ENCODE results near the gene EID2. TPM values are rescaled to one million over a fixed set of nuclear protein-coding genes. Genes with fewer than 3 reads are reported as not detected.

Gene EID2
- polyA plus RNA-seq, 1 of the 3 experiments (the other 2 are of a cell fraction), result 14.1 TPM

DNA sequence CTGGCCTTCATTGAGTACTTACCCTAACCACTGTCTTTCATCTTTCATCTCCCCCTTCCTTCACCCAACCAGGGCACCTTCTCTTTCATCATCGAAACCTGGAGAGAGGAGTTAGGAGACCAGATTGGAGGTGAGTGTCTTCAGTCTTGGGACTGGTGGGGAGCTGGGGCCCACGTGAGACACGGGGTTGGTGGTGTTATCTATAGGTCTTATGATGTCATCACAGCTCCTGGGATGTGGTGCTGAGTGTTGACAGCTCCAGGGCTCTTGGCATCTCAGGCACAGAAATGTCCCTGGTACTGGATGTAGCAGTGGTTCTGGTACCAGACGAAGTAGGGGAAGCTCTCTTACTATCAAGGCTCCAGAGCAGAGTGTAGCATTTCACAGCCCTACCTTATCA lies 39.4 kb downstream of the EID2 start:
- no peaks in the 10 kb centered on the region for H3K79me2 ChIP-seq (ENCODE audit: insufficient read depth)
- TF ChIP-seq, protein P1, sequence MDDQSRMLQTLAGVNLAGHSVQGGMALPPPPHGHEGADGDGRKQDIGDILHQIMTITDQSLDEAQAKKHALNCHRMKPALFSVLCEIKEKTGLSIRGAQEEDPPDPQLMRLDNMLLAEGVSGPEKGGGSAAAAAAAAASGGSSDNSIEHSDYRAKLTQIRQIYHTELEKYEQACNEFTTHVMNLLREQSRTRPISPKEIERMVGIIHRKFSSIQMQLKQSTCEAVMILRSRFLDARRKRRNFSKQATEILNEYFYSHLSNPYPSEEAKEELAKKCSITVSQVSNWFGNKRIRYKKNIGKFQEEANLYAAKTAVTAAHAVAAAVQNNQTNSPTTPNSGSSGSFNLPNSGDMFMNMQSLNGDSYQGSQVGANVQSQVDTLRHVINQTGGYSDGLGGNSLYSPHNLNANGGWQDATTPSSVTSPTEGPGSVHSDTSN (IDR thresholded peaks at IDR 0.05), result no peak
- TF ChIP-seq TEAD4 (IDR thresholded peaks at IDR 0.05; ENCODE audit: borderline replicate concordance, insufficient read depth) (no peak), RCOR1 (IDR thresholded peaks at IDR 0.05; ENCODE audit: low read length) (no peak), POLR2AphosphoS5 (IDR thresholded peaks at IDR 0.05; ENCODE audit: low read depth, low read length) (no peak), TAF1 (IDR thresholded peaks at IDR 0.05; ENCODE audit: borderline replicate concordance, low read depth, low read length) (no peak), SMC3 (IDR thresholded peaks at IDR 0.05; ENCODE audit: low read depth, low read length) (no peak), FOXJ3 (CRISPR knock-in tag; IDR thresholded peaks at IDR 0.05) (no peak), NFIC (IDR thresholded peaks at IDR 0.05; ENCODE audit: borderline replicate concordance) (no peak), YY1 (IDR thresholded peaks at IDR 0.05; ENCODE audit: low read depth) (no peak), NRF1 (IDR thresholded peaks at IDR 0.05; ENCODE audit: low read depth, low read length) (no peak), RAD21 (IDR thresholded peaks at IDR 0.05; ENCODE audit: low read length) (no peak), GATA2 (CRISPR knock-in tag; IDR thresholded peaks at IDR 0.05) (no peak), MXI1 (IDR thresholded peaks at IDR 0.05; ENCODE audit: low read depth, low read length) (no peak)
- TF ChIP-seq, protein P2, sequence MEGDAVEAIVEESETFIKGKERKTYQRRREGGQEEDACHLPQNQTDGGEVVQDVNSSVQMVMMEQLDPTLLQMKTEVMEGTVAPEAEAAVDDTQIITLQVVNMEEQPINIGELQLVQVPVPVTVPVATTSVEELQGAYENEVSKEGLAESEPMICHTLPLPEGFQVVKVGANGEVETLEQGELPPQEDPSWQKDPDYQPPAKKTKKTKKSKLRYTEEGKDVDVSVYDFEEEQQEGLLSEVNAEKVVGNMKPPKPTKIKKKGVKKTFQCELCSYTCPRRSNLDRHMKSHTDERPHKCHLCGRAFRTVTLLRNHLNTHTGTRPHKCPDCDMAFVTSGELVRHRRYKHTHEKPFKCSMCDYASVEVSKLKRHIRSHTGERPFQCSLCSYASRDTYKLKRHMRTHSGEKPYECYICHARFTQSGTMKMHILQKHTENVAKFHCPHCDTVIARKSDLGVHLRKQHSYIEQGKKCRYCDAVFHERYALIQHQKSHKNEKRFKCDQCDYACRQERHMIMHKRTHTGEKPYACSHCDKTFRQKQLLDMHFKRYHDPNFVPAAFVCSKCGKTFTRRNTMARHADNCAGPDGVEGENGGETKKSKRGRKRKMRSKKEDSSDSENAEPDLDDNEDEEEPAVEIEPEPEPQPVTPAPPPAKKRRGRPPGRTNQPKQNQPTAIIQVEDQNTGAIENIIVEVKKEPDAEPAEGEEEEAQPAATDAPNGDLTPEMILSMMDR (IDR thresholded peaks at IDR 0.05), result no peak
- TF ChIP-seq, protein P3, sequence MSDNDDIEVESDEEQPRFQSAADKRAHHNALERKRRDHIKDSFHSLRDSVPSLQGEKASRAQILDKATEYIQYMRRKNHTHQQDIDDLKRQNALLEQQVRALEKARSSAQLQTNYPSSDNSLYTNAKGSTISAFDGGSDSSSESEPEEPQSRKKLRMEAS (IDR thresholded peaks at IDR 0.05; ENCODE audit: low read depth), result no peak
- TF ChIP-seq, protein P4, sequence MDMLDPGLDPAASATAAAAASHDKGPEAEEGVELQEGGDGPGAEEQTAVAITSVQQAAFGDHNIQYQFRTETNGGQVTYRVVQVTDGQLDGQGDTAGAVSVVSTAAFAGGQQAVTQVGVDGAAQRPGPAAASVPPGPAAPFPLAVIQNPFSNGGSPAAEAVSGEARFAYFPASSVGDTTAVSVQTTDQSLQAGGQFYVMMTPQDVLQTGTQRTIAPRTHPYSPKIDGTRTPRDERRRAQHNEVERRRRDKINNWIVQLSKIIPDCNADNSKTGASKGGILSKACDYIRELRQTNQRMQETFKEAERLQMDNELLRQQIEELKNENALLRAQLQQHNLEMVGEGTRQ (IDR thresholded peaks at IDR 0.05; ENCODE audit: borderline replicate concordance, low read depth, low read length), result no peak
- TF ChIP-seq, protein P5, sequence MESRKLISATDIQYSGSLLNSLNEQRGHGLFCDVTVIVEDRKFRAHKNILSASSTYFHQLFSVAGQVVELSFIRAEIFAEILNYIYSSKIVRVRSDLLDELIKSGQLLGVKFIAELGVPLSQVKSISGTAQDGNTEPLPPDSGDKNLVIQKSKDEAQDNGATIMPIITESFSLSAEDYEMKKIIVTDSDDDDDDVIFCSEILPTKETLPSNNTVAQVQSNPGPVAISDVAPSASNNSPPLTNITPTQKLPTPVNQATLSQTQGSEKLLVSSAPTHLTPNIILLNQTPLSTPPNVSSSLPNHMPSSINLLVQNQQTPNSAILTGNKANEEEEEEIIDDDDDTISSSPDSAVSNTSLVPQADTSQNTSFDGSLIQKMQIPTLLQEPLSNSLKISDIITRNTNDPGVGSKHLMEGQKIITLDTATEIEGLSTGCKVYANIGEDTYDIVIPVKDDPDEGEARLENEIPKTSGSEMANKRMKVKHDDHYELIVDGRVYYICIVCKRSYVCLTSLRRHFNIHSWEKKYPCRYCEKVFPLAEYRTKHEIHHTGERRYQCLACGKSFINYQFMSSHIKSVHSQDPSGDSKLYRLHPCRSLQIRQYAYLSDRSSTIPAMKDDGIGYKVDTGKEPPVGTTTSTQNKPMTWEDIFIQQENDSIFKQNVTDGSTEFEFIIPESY (IDR thresholded peaks at IDR 0.05; ENCODE audit: borderline replicate concordance, low read depth), result no peak
- H3K9me2 ChIP-seq, result no peaks in the 10 kb centered on the region
- no peak for DNase-seq
- no peak overlapping the region for H3K4me3 ChIP-seq (ENCODE audit: low read depth in 2 of 2, low read length in 1 of 2)
- 25% methylated on average over 4 of the region's 4 CpGs for WGBS (ENCODE audit: low lambda C conversion rate)
- no peaks in the 10 kb centered on the region for H3K9me3 ChIP-seq
- H3K4me1 ChIP-seq (ENCODE audit: control insufficient read depth in 1 of 2, insufficient read depth in 2 of 2, low read depth in 1 of 2, low read length in 1 of 2), result peaks cover 0 to 9% of the 10 kb centered on the region in 2 experiments; a peak in 1 of 4 replicates
- no peaks in the 10 kb centered on the region; the same call in 1 of the 2 replicates for H3K27me3 ChIP-seq (ENCODE audit: insufficient read depth)
- CTCF ChIA-PET, result interaction anchor here (1.0 to 3.0 kb wide), 3 partner anchors 26 to 39 kb away, joined by 3 to 15 read pairs (median 13); partner anchors contain the start of gene EID2B
- H3K27ac ChIP-seq (ENCODE audit: low read depth in 2 of 2, low read length in 1 of 2), result no peak overlapping the region
- no peaks in the 10 kb centered on the region for H3K36me3 ChIP-seq (replicated peaks in 1 of 2; ENCODE audit: control insufficient read depth in 1 of 2, insufficient read depth in 2 of 2, low read length in 1 of 2)
- H3K9ac ChIP-seq, result no peak overlapping the region
- H2AFZ ChIP-seq (ENCODE audit: low read depth), result no peak overlapping the region
- no peaks in the 10 kb centered on the region for H3F3A ChIP-seq (replicated peaks; ENCODE audit: insufficient read depth)
- H4K20me1 ChIP-seq (ENCODE audit: insufficient read depth), result no peaks in the 10 kb centered on the region
- POLR2A ChIA-PET, result no interaction called here
- H3K4me2 ChIP-seq, result no peak overlapping the region
